Fibroblast of skin of left biceps (primary cell): ENCODE data around the gene NAGLU.
"Not testable (repeated sequence)": the region's sequence is repeated elsewhere in the genome, so short reads cannot be mapped to it uniquely, and the experiment has no call there.

Experiments used
- DNase-seq, 2 experiments: peaks; one replicate each; pipeline ENCODE4 v3.0.0-alpha.2; 2013; ENCODE audit warnings: low read depth in 2 of 2

The NAGLU gene

DNA sequence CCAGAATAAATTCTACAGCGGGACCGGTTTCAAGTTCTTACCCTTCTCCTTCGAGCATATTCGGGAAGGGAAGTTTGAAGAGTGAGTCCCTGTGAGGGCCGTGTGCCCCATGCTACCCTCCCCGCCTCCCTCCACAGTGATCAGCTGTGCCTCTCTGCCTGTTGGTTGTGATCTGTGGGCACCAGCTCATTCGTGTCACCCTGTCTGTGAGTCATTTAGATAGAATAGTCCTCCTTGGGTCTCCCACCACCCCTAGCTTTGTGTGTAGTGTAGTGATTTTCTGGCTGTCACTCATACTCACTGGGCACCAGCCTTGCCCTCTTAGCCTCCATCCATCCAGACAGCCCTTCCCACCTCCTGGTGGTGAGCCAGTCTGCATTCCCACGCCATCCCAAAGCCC, 15.0 kb upstream of the NAGLU start:
- no peak for DNase-seq

DNA sequence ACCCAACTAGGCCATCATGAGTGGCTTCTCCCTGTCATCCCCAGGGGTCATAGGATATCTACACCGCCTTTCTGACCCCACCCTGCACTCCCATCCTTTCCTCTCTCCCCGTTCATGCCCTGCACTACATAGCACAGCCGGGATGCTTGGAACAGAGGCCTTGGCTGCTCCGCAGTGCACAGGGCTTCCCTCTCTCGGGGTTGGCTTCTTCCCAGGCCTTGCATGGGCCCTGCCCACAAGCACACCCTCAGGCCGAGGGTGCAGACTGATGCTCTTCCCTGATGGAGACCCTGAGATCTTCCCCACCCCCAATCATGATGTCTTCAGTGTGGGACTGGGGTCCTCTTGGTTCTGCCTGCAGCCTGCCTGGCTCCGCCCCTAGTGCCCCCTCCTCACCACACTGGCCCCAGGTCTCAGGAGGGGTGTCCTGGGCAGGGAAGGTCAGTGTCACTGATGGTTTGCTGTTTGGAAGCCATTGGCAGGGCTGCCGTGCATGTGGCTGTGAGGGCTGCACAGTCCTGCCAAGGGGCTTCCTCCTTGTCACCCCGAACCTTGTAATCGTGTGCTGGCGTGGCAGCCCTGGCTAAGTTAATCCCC, 14.3 kb upstream of the NAGLU start:
- DNase-seq, result no peak

DNA sequence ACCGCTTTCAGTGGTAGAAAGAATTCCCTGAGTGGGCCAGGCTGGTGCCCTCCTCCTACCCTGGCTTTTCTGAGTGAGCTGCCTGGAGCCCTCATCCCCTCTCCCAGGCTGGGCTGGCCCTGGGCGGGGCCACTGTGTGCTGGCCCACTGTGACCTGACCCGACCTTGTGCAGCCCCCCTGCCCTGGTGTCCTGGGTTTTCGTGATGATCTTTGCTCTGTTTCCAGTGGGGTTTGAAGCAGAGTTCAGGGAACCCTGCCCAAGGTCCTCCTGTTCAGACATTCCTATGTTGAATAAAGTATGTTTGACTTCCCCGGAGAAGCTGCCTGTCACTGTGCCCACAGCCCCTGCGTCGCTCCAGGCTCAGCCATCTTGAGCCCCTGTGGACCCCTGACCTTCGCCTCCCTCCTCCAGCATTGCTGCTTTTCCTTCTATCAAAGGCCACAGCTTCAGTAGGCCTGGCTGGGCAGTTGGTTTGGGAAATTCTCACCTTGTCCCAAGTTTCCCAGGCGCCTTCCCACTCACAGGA, 13.7 kb upstream of the NAGLU start:
- DNase-seq, result no peak

DNA sequence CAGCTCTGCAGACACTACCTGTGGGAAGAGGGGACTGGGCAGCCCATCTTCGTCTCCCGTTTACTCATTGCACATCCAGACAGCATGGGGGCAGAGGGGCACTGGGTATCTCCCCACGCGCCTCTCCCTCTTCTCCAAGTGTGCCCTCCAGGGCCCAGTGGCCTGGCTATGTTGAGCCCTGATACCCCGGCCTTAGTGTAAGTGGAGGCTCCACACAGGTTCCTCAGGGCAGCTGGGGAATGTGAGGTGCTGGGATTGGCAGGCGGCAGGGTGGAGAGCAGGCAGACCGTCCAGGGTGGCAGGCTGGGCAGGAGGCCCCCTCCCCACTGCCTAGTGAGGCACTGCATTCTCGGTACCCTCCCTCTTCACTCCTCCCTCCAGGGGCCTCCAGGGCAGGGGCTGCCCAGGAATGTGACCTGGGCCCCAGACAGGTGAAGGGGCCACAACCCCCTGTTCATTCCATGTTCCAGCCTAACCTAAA, 13.2 kb upstream of the NAGLU start:
- no peak for DNase-seq

DNA sequence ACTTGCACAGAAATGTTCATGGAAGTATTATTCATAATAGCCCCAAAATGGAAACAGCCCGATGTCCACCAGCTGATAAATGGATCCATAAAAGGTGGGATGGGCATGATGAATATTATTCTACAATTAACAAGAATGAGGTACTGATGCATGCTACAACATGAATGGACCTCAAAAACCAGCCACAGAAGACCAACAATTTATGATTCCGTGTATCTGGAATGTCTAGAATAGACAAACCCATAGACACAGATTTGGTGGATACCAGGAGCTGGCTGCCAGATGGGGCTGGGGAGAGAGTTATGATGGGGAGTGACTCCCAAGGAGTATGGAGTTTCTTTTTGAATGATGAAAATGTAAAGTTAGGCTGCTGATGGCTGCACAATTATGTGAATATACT, 10.8 kb upstream of the NAGLU start:
- DNase-seq, result peak; percentile 85 to 86

DNA sequence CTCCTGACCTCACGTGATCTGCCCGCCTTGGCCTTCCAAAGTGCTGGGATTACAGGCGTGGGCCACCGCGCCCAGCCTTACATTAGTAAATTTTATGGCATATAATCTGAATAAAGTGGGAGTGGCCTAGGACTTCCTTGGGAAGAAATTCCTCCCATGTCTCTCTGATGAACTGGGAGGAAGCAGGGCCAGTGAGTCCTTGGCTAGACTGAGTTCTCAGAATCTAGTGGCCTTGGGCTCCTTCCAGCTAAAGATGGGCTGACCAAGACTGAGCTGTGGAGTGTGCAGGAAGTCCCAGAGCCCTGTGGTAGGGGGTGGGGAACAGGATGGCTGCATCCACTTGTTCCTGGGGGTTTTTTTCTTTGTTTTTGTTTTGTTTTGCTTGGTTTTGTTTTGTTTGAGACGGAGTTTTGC, 10.0 kb upstream of the NAGLU start:
- no peak for DNase-seq

DNA sequence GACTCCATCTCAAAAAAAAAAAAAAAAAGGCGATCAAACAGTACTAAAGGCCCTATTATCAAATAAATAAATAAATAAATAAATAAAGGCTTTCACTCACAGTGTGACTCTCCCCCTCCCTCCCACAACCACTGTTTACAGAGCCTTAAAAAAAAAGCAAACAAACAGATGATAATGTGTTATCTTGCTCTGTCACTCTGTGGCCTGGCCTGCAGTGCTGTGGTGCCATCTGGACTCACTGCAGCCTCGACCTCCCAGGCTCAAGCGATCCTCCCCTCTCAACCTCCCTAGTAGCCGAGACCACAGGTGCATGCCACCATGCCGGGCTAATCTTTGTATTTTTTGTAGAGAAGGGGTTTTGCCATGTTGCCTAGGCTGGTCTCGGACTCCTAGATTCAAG, 8.1 kb upstream of the NAGLU start:
- DNase-seq, result no peak

DNA sequence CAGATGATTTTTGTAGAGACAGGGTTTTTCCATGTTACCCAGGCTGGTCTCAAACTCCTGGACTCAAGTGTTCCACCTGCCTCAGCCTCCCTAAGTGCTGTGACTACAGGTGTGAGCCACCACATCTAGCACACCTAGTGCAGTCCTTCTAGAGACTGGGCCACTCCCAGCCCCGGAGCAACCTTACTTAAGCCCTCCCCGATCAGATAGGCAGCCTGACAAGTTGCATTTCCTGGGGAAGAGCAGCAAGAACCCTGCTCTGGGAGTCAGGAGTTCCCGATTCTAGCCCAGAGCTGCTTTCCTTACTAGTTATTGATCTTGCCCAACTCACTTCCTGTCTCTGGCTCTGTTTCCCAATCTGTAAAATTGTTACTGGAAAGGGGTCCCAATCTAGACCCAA, 7.0 kb upstream of the NAGLU start:
- DNase-seq, result no peak

DNA sequence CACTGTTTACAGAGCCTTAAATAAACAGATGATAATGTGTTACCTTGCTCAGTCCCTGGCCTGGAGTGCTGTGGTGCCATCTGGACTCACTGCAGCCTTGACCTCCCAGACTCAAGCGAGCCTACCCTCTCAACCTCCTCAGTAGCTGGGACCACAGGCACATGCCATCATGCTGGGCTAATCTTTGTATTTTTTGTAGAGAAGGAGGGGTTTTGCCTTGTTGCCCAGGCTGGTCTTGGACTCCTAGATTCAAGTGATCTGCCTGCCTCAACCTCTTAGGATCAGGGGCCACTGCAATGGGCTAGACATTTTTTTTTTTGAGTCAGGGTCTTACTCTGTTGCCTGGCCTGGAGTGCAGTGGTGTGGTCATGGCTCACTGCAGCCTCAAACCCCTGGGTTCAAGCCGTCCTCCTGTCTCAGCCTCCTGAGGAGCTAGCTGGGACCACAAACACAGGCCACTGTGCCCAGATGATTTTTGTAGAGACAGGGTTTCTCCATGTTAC, 5.0 kb upstream of the NAGLU start:
- DNase-seq, result no peak

DNA sequence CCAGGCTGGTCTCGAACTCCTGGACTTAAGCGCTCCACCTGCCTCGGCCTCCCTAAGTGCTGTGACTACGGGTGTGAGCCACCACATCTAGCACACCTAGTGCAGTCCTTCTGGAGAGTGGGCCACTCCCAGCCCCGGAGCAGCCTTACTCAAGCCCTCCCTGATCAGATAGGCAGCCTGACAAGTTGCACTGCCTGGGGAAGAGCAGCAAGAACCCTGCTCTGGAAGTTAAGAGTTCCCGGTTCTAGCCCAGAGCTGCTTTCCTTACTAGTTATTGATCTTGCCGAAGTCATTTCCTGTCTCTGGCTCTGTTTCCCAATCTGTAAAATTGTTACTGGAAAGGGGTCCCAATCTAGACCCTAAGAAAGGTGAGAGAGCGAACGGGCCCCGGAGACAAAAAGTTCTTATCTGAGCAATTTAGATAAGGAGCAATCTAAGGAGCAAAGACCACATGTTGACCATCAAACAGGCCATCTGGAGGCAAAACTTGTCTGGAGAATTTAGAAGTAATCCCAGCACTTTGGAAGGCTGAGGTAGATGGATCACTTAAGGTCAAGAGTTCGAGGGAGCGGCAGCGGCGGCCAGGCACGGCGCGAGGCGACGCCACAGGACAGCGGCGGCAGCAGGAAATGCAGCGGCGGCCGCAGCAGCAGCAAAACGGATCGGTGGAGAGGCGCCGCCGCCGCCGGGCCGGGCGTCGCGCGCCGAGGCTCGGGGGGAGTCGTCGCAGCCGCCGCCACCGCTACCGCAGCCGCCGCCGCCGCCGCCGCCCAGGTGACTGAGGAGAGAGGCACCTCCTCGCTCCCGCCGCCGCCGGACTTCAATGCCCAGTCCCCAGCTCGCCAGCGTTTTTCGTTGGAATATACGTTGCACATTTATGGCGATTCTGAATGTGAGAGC, 4.3 kb upstream of the NAGLU start:
- no peak for DNase-seq

DNA sequence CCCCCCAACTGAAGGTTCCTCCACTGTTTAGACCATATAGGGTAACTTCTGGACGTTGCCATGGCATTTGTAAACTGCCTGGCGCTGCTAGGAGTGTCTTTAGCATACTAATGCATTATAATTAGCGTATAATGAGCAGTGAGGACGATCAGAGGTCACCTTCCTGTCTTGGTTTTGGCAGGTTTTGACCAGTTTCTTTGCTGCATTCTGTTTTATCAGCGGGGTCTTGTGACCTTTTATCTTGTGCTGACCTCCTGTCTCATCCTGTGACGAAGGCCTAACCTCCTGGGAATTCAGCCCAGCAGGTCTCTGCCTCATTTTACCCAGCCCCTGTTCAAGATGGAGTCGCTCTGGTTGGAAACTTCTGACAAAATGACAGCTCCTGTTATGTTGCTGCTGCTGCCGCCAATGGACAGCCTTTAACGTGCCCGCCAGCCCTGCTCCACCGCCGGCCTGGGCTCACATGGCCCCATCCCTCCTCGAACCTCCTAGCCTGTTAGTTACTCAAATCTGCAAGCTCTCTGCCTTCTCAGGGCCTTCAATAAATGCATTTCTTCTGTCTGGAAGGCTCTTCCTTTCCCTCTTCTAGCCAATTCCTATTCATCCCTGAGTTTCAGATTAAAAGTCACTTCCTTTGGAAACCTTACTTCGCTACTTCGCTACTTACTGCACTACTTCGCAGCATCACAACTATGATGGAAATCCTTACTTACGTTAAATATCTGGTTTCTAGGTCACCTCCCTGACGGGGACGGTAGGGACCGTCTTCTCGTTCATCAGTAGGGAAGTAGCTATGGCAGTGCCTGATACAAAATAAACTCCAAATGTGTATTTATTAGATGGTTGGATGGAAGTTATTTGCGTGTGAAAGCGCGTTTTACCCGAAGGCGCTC, 640 bp upstream of the NAGLU start:
- DNase-seq, result no peak

DNA sequence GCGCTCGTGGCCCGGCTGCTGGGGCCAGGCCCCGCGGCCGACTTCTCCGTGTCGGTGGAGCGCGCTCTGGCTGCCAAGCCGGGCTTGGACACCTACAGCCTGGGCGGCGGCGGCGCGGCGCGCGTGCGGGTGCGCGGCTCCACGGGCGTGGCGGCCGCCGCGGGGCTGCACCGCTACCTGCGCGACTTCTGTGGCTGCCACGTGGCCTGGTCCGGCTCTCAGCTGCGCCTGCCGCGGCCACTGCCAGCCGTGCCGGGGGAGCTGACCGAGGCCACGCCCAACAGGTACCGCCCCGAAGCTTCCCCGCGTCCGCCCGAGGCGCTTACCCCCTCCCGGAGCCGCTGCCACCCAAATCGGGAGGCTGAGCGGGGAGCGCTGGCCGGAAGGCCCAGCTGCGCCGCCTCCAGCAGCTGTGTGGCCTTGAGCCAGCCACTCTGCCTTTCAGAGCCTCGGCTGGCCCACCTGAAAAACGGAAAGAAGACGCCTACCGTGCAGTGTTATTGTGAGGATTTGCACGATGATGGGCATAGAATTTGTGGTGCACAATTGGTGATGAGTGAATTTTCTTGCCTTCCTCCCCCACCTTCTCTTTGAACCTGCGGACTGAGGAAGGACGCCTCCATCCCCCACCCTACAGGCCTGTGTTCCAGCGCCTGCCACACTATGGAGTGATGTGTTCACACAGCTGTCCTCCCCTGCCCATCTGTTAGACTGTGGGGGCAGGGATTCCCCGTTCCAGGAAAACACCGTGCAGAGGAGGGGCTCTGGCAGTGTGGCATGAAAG, 523 bp downstream of the NAGLU start:
- no peak for DNase-seq

DNA sequence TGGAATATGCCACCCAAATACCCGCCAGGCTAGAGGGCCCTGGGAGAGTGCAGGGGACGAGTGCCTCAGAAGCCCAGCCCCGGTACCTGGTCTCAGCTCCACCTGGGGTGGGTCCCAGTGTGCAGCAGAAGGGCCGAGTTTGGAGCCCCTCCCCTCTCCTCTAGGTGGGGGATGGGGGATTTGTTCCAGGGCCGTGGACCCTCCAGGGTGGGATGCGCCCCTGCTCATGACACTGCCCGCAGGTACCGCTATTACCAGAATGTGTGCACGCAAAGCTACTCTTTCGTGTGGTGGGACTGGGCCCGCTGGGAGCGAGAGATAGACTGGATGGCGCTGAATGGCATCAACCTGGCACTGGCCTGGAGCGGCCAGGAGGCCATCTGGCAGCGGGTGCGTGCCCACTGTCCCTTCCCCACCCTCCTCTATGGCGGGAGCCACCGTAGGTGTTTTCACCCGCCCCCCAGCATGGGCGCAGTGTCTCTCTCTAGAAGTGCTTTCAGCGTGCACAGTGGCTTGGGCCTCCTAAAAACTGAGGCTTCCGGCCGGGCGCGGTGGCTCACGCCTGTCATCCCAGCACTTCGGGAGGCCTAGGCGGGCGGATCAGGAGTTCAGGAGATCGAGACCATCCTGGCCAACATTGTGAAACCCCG, 1.2 kb downstream of the NAGLU start:
- no peak for DNase-seq

DNA sequence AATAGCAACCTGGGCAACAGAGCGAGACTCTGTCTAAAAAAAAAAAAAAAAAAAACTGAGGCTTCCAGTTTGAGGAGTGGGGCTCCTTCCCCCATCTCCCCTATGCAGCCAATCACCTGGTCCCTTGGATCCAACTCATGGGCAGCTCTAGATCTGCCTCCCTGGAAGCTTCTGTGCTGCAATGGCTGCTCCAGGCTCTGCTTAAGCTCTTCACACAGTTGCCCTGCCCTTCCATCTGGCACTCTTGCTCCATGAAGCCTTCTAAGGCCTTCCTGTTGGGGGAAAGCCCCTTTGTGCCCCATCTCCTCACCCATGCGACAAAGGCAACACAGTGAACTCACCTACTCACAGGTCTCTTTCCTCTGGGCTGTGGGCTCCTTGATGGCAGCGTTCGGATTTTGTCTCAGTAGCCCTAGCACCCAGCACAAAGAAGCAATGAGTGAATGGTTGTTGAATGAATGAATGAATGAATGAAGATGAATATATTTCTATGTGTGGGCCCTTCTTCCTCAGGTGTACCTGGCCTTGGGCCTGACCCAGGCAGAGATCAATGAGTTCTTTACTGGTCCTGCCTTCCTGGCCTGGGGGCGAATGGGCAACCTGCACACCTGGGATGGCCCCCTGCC, 1.9 kb downstream of the NAGLU start:
- no peak for DNase-seq

DNA sequence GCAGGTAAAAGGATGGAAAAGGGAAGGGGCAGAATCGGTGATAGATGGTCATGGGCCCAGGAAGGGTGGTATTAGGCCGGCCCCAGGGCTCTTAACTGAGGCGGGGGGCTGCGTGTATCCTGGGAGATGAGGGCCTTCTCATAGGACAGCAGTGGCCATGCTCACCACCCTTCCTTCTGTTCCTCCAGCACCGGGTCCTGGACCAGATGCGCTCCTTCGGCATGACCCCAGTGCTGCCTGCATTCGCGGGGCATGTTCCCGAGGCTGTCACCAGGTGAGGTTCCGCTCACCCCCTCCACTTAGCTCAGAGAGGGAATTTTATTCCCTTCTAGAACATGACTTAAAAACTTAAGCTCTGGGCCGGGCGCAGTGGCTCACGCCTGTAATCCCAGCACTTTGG, 2.4 kb downstream of the NAGLU start:
- no peak for DNase-seq

DNA sequence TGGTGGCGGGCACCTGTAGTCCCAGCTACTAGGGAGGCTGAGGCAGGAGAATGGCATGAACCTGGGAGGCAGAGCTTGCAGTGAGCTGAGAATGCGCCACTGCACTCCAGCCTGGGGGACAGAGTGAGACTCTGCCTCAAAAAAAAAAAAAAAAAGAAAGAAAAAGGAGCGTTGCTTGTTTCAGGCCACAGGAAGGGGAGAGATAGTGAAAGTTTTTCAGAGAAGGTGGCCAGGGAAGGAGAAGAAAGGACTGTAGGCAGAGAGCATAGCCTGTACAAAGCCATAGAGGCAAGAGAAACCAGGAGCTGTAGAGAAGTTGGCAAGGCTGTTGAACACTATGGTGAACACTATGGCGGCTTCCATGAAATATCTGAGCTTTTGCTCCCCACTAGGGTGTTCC, 4.5 kb downstream of the NAGLU start:
- DNase-seq, result not testable (repeated sequence)

DNA sequence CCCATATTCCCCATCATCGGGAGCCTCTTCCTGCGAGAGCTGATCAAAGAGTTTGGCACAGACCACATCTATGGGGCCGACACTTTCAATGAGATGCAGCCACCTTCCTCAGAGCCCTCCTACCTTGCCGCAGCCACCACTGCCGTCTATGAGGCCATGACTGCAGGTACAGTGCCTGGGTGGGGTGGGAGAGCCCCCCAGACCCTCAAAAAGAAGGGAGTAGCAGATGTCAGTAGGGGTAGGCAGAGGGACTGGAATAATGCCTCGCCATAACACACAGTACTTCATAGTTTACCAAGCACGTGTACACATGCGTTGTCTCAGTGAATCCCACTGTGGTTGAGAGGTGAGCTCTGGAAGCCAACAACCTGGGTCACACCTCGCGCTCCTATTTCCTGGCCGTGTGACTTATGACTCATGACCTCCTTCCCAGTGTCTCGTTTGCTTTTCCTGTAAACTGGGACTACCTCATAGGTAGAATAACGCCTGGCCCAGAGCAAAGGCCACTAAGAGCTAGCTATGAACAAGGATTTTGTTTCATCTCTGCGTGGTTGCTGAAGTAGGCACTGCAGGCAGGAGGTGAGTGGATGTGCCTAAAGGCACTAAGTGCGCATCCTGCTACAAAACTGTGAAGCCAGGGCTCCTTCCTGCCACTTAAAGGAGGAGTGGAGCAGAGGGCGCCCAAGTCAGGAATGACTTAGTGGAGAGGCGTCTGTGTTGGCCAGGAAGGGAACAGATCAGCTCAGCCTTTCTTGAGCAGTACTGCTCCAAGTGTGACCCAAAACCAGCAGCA, 5.2 kb downstream of the NAGLU start:
- no peak for DNase-seq

DNA sequence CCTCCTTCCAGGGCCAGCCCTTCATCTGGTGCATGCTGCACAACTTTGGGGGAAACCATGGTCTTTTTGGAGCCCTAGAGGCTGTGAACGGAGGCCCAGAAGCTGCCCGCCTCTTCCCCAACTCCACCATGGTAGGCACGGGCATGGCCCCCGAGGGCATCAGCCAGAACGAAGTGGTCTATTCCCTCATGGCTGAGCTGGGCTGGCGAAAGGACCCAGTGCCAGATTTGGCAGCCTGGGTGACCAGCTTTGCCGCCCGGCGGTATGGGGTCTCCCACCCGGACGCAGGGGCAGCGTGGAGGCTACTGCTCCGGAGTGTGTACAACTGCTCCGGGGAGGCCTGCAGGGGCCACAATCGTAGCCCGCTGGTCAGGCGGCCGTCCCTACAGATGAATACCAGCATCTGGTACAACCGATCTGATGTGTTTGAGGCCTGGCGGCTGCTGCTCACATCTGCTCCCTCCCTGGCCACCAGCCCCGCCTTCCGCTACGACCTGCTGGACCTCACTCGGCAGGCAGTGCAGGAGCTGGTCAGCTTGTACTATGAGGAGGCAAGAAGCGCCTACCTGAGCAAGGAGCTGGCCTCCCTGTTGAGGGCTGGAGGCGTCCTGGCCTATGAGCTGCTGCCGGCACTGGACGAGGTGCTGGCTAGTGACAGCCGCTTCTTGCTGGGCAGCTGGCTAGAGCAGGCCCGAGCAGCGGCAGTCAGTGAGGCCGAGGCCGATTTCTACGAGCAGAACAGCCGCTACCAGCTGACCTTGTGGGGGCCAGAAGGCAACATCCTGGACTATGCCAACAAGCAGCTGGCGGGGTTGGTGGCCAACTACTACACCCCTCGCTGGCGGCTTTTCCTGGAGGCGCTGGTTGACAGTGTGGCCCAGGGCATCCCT, 7.4 kb downstream of the NAGLU start:
- DNase-seq, result no peak
